Sigmoid colon (tissue), 4 donors: Measurements from ENCODE around the gene CBLB.

Source experiments
- EP300 ChIP-seq, 4 donors: sonication (generic); formaldehyde crosslinking; IDR thresholded peaks; one replicate each; pipeline ENCODE4 v1.6.1; 2017; ENCODE audit warnings: antibody characterized with exemption in 4 of 4
- POLR2AphosphoS5 ChIP-seq, 4 donors: sonication (generic); formaldehyde crosslinking; IDR thresholded peaks; one replicate each; pipeline ENCODE4 v1.6.1; 2017; ENCODE audit warnings: antibody characterized with exemption in 4 of 4
- TF ChIP-seq, protein P1 (sequence below), 4 experiments: fragments of 450-650 bp in 3 of 4; fragments of 200-600 bp in 1 of 4; IDR thresholded peaks; one replicate each; pipeline ENCODE4 v1.5.1; 2016 to 2019; ENCODE audit warnings: antibody characterized with exemption in 4 of 4, mild to moderate bottlenecking in 3 of 4, moderate library complexity in 2 of 4

DNA sequence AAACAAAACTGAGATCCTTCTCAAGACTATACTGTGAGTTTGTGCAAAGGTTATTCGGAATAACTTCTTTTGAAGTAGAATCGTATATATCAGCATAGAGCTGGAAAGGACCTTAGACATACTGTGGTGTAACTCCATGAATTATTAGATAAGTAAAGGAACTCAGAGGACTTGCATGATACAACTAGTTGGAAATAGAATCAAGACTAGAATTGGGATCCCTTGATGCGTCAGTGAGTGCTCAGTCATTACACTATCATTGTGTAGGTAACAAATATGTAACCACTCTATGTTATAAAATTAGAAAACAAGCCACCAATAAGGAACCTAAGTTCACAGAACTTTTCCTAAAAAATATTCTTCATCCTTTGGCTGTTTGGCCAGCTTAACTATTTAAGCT, 61.1 kb downstream of the CBLB start:
- TF ChIP-seq EP300 (IDR thresholded peaks at IDR 0.05) (no peak), POLR2AphosphoS5 (IDR thresholded peaks at IDR 0.05) (no peak)
- TF ChIP-seq, protein P1, sequence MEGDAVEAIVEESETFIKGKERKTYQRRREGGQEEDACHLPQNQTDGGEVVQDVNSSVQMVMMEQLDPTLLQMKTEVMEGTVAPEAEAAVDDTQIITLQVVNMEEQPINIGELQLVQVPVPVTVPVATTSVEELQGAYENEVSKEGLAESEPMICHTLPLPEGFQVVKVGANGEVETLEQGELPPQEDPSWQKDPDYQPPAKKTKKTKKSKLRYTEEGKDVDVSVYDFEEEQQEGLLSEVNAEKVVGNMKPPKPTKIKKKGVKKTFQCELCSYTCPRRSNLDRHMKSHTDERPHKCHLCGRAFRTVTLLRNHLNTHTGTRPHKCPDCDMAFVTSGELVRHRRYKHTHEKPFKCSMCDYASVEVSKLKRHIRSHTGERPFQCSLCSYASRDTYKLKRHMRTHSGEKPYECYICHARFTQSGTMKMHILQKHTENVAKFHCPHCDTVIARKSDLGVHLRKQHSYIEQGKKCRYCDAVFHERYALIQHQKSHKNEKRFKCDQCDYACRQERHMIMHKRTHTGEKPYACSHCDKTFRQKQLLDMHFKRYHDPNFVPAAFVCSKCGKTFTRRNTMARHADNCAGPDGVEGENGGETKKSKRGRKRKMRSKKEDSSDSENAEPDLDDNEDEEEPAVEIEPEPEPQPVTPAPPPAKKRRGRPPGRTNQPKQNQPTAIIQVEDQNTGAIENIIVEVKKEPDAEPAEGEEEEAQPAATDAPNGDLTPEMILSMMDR (IDR thresholded peaks at IDR 0.05), result no peak
